Neural cell (in vitro differentiated cells): ENCODE data around the gene PTPRN2. TPM values are rescaled to one million over a fixed set of nuclear protein-coding genes. Genes with fewer than 3 reads are reported as not detected.

Source experiments
- H2AFZ ChIP-seq: fragments of 200-600, 300-800 bp; sonication (generic), shearing (Covaris generic); 2 replicates; pipeline ENCODE4 v1.6.0; 2014; ENCODE audit warnings: low read depth, mild to moderate bottlenecking, antibody characterized with exemption, low read length, moderate library complexity
- H3F3A ChIP-seq: fragments of 200-600 bp; shearing (Covaris generic); 2 replicates; pipeline ENCODE4 v1.6.1; 2016; ENCODE audit warnings: mild to moderate bottlenecking, moderate library complexity, mixed read lengths, antibody characterized with exemption, low read length; ENCODE audit not compliant: insufficient read depth, poor library complexity, severe bottlenecking
- H3K27ac ChIP-seq: fragments of 200-600, 300-800 bp; sonication (generic), shearing (Covaris generic); 2 replicates; pipeline ENCODE4 v1.5.1; 2014; ENCODE audit warnings: mild to moderate bottlenecking, low read length, moderate library complexity
- H3K27me3 ChIP-seq: fragments of 300-800, 200-600 bp; sonication (generic), shearing (Covaris generic); 2 replicates; pipeline ENCODE4 v1.6.0; 2014; ENCODE audit warnings: mild to moderate bottlenecking, low read depth, low read length, moderate library complexity; ENCODE audit not compliant: insufficient read depth
- H3K36me3 ChIP-seq: fragments of 300-800, 200-600 bp; sonication (generic), shearing (Covaris generic); 2 replicates; pipeline ENCODE4 v1.5.1; 2014; ENCODE audit warnings: mild to moderate bottlenecking, antibody characterized with exemption, low read length, moderate library complexity; ENCODE audit not compliant: insufficient read depth
- H3K4me2 ChIP-seq: fragments of 300-800, 200-600 bp; sonication (generic), shearing (Covaris generic); 2 replicates; pipeline ENCODE4 v1.6.0; 2014; ENCODE audit warnings: mild to moderate bottlenecking, low read length
- H3K4me3 ChIP-seq: fragments of 300-800, 200-600 bp; sonication (generic), shearing (Covaris generic); 2 replicates; pipeline ENCODE4 v1.5.1; 2014; ENCODE audit warnings: mild to moderate bottlenecking, low read length, moderate library complexity
- H3K79me2 ChIP-seq: fragments of 200-600 bp; shearing (Covaris generic); replicated peaks from 2 replicates; pipeline ENCODE4 v1.6.0; 2014; ENCODE audit warnings: mild to moderate bottlenecking, low read length, moderate library complexity; ENCODE audit not compliant: insufficient read depth
- H3K9ac ChIP-seq: fragments of 300-800, 200-600 bp; sonication (generic), shearing (Covaris generic); 2 replicates; pipeline ENCODE4 v1.6.1; 2016; ENCODE audit warnings: mild to moderate bottlenecking, low read length, mixed read lengths
- H3K9me2 ChIP-seq: fragments of 200-600 bp; shearing (Covaris generic); 2 replicates; pipeline ENCODE4 v1.6.1; 2016; ENCODE audit warnings: mild to moderate bottlenecking, low read length, mixed read lengths; ENCODE audit not compliant: insufficient read depth
- H3K9me3 ChIP-seq: fragments of 200-600, 300-800 bp; sonication (generic), shearing (Covaris generic); 2 replicates; pipeline ENCODE4 v1.6.1; 2016; ENCODE audit warnings: mild to moderate bottlenecking, mixed run types, low read length, moderate library complexity, mixed read lengths
- H4K20me1 ChIP-seq: fragments of 200-600 bp; shearing (Covaris generic); 2 replicates; pipeline ENCODE4 v1.6.1; 2016; ENCODE audit warnings: mild to moderate bottlenecking, mixed run types; ENCODE audit not compliant: insufficient read depth
- EP300 ChIP-seq: fragments of 450-650 bp; conservative IDR thresholded peaks from 2 replicates; pipeline ENCODE4 v1.6.1; 2014; ENCODE audit warnings: antibody characterized with exemption, mild to moderate bottlenecking, moderate library complexity; ENCODE audit not compliant: poor library complexity, severe bottlenecking
- EZH2 ChIP-seq: fragments of 200-600, 300-800 bp; shearing (Covaris generic), sonication (generic); IDR thresholded peaks from 2 replicates; pipeline ENCODE4 v1.6.1; 2014; ENCODE audit warnings: antibody characterized with exemption, low read length, borderline replicate concordance, mild to moderate bottlenecking; ENCODE audit not compliant: insufficient read depth, poor library complexity, severe bottlenecking
- MXI1 ChIP-seq: fragments of 450-650 bp; conservative IDR thresholded peaks from 2 replicates; pipeline ENCODE4 v1.6.1; 2014; ENCODE audit warnings: antibody characterized with exemption, mild to moderate bottlenecking; ENCODE audit not compliant: poor library complexity, severe bottlenecking
- POLR2AphosphoS5 ChIP-seq: IDR thresholded peaks from 2 replicates; pipeline ENCODE4 v1.6.1; 2012
- RAD21 ChIP-seq: fragments of 450-650 bp; conservative IDR thresholded peaks from 2 replicates; pipeline ENCODE4 v1.6.1; 2014; ENCODE audit warnings: antibody characterized with exemption, mild to moderate bottlenecking, moderate library complexity
- SMC3 ChIP-seq: fragments of 450-650 bp; conservative IDR thresholded peaks from 2 replicates; pipeline ENCODE4 v1.6.1; 2014; ENCODE audit warnings: antibody characterized with exemption, mild to moderate bottlenecking, moderate library complexity; ENCODE audit not compliant: poor library complexity
- TAF1 ChIP-seq: IDR thresholded peaks from 2 replicates; pipeline ENCODE4 v1.6.1; 2012; ENCODE audit warnings: low read depth
- polyA plus RNA-seq: library from polyadenylated mRNA; depleted of rRNA; stranded (reverse); fragments of >200 nt; gene quantifications from 2 replicates; pipeline ENCODE4 v1.2.3, GENCODE V29; 2014
- TF ChIP-seq, protein P1 (sequence below): IDR thresholded peaks from 2 replicates; pipeline ENCODE4 v1.6.1; 2012; ENCODE audit warnings: borderline replicate concordance
- TF ChIP-seq, protein P2 (sequence below): fragments of 450-650 bp; IDR thresholded peaks from 2 replicates; pipeline ENCODE4 v1.5.1; 2014; ENCODE audit warnings: antibody characterized with exemption, mild to moderate bottlenecking, moderate library complexity; ENCODE audit not compliant: poor library complexity, severe bottlenecking

The PTPRN2 gene
- polyA plus RNA-seq, 1 donor from 2014 or later: 31.0 TPM

DNA sequence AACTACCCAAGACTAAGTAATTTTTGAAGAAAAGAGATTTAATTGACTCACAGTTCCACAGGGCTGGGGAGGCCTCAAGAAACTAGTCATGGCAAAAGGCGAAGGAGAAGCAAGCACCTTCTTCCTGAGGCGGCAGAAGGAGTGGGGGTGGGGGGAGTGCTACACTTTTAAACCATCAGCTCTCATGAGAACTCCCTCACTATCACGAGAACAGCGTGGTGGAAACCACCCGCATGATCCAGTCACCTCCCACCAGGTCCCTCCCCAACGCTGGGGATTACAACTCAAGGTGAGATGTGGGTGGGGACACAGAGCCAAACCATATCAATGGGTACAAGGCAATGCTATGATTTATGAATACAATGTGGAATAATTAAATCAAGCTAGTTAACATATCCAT lies 241.9 kb downstream of the PTPRN2 start:
- Histone ChIP-seq H3K36me3 (no peaks in the 10 kb centered on the region), H3K9me3 (no peaks in the 10 kb centered on the region)

DNA sequence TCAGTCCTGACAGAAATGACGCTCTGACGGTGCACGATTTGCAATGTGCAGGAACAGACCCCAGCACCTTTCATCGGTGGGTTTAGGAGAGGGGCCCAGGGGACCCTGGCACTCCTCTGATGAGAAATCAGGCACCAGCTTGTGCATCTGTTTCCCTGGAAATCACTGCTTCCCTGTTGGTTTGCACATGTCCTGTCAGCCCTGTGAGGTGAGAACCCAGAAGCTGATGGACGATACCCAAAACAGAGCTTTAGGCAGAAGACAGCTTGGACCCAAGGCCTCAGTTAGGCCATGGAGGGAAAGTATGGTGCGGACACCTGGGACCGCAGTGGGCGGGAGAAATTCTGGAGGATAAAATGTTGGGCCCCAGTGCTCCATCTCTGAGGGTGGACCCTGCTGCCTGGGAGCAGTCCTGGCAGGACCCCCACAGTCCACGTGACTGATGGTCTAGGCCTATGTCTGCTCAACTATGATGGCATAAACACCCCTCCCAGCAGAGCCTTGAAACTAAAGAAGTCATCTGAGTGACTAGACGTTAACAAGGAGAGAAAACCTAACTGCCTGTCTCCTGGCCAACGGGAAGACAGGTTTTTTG lies 242.8 kb downstream of the PTPRN2 start:
- Histone ChIP-seq H3K9me3 (no peaks in the 10 kb centered on the region), H3K9ac (no peak overlapping the region)

More for the DNA sequence above, 241.9 kb downstream of the PTPRN2 start:
- H3K9ac ChIP-seq: no peak overlapping the region
- no peak overlapping the region for H3K27ac ChIP-seq
- H3K27me3 ChIP-seq: peaks cover 4% of the 10 kb centered on the region
- no peaks in the 10 kb centered on the region for H3K79me2 ChIP-seq
- no peaks in the 10 kb centered on the region for H3F3A ChIP-seq
- H4K20me1 ChIP-seq: no peaks in the 10 kb centered on the region
- H3K9me2 ChIP-seq: no peaks in the 10 kb centered on the region
- TF ChIP-seq RAD21: no peak
- H3K4me3 ChIP-seq: no peak overlapping the region
- H3K4me2 ChIP-seq: no peak overlapping the region
- no peak overlapping the region for H2AFZ ChIP-seq

More for the DNA sequence above, 242.8 kb downstream of the PTPRN2 start:
- Histone ChIP-seq H3K9me2 (no peaks in the 10 kb centered on the region), H3K4me3 (no peak overlapping the region), H3K27ac (no peak overlapping the region), H4K20me1 (no peaks in the 10 kb centered on the region), H3F3A (no peaks in the 10 kb centered on the region), H3K79me2 (no peaks in the 10 kb centered on the region), H3K36me3 (no peaks in the 10 kb centered on the region), H3K4me2 (no peak overlapping the region), H3K27me3 (no peaks in the 10 kb centered on the region), H2AFZ (no peak overlapping the region)
- TF ChIP-seq EZH2 (no peak), SMC3 (no peak), EP300 (no peak), RAD21 (no peak), MXI1 (no peak), TAF1 (no peak), POLR2AphosphoS5 (no peak)
- TF ChIP-seq, protein P1, sequence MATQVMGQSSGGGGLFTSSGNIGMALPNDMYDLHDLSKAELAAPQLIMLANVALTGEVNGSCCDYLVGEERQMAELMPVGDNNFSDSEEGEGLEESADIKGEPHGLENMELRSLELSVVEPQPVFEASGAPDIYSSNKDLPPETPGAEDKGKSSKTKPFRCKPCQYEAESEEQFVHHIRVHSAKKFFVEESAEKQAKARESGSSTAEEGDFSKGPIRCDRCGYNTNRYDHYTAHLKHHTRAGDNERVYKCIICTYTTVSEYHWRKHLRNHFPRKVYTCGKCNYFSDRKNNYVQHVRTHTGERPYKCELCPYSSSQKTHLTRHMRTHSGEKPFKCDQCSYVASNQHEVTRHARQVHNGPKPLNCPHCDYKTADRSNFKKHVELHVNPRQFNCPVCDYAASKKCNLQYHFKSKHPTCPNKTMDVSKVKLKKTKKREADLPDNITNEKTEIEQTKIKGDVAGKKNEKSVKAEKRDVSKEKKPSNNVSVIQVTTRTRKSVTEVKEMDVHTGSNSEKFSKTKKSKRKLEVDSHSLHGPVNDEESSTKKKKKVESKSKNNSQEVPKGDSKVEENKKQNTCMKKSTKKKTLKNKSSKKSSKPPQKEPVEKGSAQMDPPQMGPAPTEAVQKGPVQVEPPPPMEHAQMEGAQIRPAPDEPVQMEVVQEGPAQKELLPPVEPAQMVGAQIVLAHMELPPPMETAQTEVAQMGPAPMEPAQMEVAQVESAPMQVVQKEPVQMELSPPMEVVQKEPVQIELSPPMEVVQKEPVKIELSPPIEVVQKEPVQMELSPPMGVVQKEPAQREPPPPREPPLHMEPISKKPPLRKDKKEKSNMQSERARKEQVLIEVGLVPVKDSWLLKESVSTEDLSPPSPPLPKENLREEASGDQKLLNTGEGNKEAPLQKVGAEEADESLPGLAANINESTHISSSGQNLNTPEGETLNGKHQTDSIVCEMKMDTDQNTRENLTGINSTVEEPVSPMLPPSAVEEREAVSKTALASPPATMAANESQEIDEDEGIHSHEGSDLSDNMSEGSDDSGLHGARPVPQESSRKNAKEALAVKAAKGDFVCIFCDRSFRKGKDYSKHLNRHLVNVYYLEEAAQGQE: no peak
- TF ChIP-seq, protein P2, sequence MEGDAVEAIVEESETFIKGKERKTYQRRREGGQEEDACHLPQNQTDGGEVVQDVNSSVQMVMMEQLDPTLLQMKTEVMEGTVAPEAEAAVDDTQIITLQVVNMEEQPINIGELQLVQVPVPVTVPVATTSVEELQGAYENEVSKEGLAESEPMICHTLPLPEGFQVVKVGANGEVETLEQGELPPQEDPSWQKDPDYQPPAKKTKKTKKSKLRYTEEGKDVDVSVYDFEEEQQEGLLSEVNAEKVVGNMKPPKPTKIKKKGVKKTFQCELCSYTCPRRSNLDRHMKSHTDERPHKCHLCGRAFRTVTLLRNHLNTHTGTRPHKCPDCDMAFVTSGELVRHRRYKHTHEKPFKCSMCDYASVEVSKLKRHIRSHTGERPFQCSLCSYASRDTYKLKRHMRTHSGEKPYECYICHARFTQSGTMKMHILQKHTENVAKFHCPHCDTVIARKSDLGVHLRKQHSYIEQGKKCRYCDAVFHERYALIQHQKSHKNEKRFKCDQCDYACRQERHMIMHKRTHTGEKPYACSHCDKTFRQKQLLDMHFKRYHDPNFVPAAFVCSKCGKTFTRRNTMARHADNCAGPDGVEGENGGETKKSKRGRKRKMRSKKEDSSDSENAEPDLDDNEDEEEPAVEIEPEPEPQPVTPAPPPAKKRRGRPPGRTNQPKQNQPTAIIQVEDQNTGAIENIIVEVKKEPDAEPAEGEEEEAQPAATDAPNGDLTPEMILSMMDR: no peak
